HepG2 (cell line): ENCODE data around the gene TRMT112. TPM values are rescaled to one million over a fixed set of nuclear protein-coding genes. Genes with fewer than 3 reads are reported as not detected.

Experiments
- ATF6 ChIP-seq: sonication (generic); formaldehyde crosslinking; conservative IDR thresholded peaks from 2 replicates; pipeline ENCODE4 v1.4.0; 2020; ENCODE audit warnings: missing genetic modification reagents
- CSRNP2 ChIP-seq: sonication (generic); formaldehyde crosslinking; conservative IDR thresholded peaks from 2 replicates; pipeline ENCODE4 v1.8.0; 2022; ENCODE audit warnings: low read depth, missing genetic modification reagents
- GPN1 ChIP-seq: sonication (generic); formaldehyde crosslinking; IDR thresholded peaks from 2 replicates; pipeline ENCODE4 v1.5.1; 2020; ENCODE audit warnings: missing genetic modification reagents, borderline replicate concordance
- HNRNPK ChIP-seq: fragments of 200-400 bp; formaldehyde crosslinking; IDR thresholded peaks from 2 replicates; pipeline ENCODE4 v1.6.1; 2018; ENCODE audit warnings: low read length, low read depth, moderate library complexity, mild to moderate bottlenecking; ENCODE audit not compliant: poor library complexity, severe bottlenecking
- PHF8 ChIP-seq: sonication (generic); formaldehyde crosslinking; IDR thresholded peaks from 2 replicates; pipeline ENCODE4 v1.5.0; 2020; ENCODE audit warnings: missing genetic modification reagents
- PITX1 ChIP-seq: sonication (generic); formaldehyde crosslinking; IDR thresholded peaks from 2 replicates; pipeline ENCODE4 v1.5.1; 2020; ENCODE audit warnings: mild to moderate bottlenecking, missing genetic modification reagents
- PREB ChIP-seq: sonication (generic); formaldehyde crosslinking; IDR thresholded peaks from 2 replicates; pipeline ENCODE4 v1.4.0; 2020; ENCODE audit warnings: missing genetic modification reagents
- SMARCC2 ChIP-seq: fragments of 450-650 bp; IDR thresholded peaks from 2 replicates; pipeline ENCODE4 v1.6.1; 2017; ENCODE audit warnings: antibody characterized with exemption, mild to moderate bottlenecking
- THAP7 ChIP-seq: sonication (generic); formaldehyde crosslinking; IDR thresholded peaks from 2 replicates; pipeline ENCODE4 v1.8.1; 2023; ENCODE audit warnings: mild to moderate bottlenecking, missing genetic modification reagents
- ZBED4 ChIP-seq: sonication (generic); formaldehyde crosslinking; IDR thresholded peaks from 2 replicates; pipeline ENCODE4 v1.4.0; 2020; ENCODE audit warnings: missing genetic modification reagents, borderline replicate concordance
- ZFAT ChIP-seq: sonication (generic); formaldehyde crosslinking; conservative IDR thresholded peaks from 2 replicates; pipeline ENCODE4 v1.8.1; 2023; ENCODE audit warnings: missing genetic modification reagents, inconsistent platforms
- ZFP41 ChIP-seq: sonication (generic); formaldehyde crosslinking; IDR thresholded peaks from 2 replicates; pipeline ENCODE4 v1.4.0; 2020; ENCODE audit warnings: mild to moderate bottlenecking, missing genetic modification reagents, borderline replicate concordance
- ZFP62 ChIP-seq: sonication (generic); formaldehyde crosslinking; IDR thresholded peaks from 2 replicates; pipeline ENCODE4 v1.4.0; 2020; ENCODE audit warnings: missing genetic modification reagents
- ZNF232 ChIP-seq: sonication (generic); formaldehyde crosslinking; IDR thresholded peaks from 2 replicates; pipeline ENCODE4 v1.4.0; 2020; ENCODE audit warnings: missing genetic modification reagents, borderline replicate concordance
- ZNF30 ChIP-seq: sonication (generic); formaldehyde crosslinking; IDR thresholded peaks from 2 replicates; pipeline ENCODE4 v1.5.0; 2020; ENCODE audit warnings: mild to moderate bottlenecking, missing genetic modification reagents
- ZNF841 ChIP-seq: sonication (generic); formaldehyde crosslinking; IDR thresholded peaks from 2 replicates; pipeline ENCODE4 v1.8.1; 2023; ENCODE audit warnings: missing genetic modification reagents, borderline replicate concordance
- ZNF850 ChIP-seq: sonication (generic); formaldehyde crosslinking; conservative IDR thresholded peaks from 2 replicates; pipeline ENCODE4 v1.9.0; 2021; ENCODE audit warnings: mild to moderate bottlenecking, missing genetic modification reagents
- polyA plus RNA-seq, 8 experiments: library from polyadenylated mRNA; depleted of rRNA in 3 of 8; stranded (reverse) in 7 of 8; unstranded in 1 of 8; fragments of >200 nt; fragmentation: Illumina TruSeq in 4 of 8; extraction: Trizol in 4 of 8; gene quantifications; 2 replicates each; pipeline versions ENCODE4 v1.2.1 to v1.2.3, GENCODE V29; 2011 to 2016; ENCODE audit warnings: low read depth in 4 of 8, missing spikeins in 1 of 8, mixed read lengths in 1 of 8; ENCODE audit not compliant: insufficient read depth in 1 of 8
- total RNA-seq, 5 experiments: library from RNA; depleted of rRNA; stranded (reverse); fragments of >200 nt; fragmentation: Illumina TruSeq; extraction: Trizol; gene quantifications; 2 replicates each; pipeline ENCODE4 v1.2.3, GENCODE V29; 2016; ENCODE audit warnings: low read depth in 1 of 5

Gene TRMT112
- total and polyA plus RNA-seq, 2 of the 13 experiments (the other 11 are each of a cell fraction or from before 2014, with no cell fraction given), result 186 to 409 TPM

GRCh38 chr11:64269540-64270220 lies 47.7 kb downstream of the TRMT112 start (continued):
- TF ChIP-seq GPN1 (no peak), THAP7 (peak; percentile 95), ZNF841 (CRISPR knock-in tag) (no peak), ZFP62 (no peak), ZNF232 (CRISPR knock-in tag) (no peak), PITX1 (CRISPR knock-in tag) (peak; percentile 41; the same call in 1 of the 2 replicates), PREB (CRISPR knock-in tag) (no peak), ZBED4 (peak; percentile 45; the same call in 1 of the 2 replicates), HNRNPK (no peak), ZNF30 (CRISPR knock-in tag) (peak; percentile 54; the same call in 1 of the 2 replicates), ATF6 (CRISPR knock-in tag) (0 out of 2 replicates have a peak, but pooled peaks have one; percentile 54), CSRNP2 (CRISPR knock-in tag) (no peak), ZFAT (CRISPR knock-in tag) (no peak), ZFP41 (CRISPR knock-in tag) (no peak), ZNF850 (CRISPR knock-in tag) (no peak), SMARCC2 (no peak), PHF8 (peak; percentile 62)
